ENCODE results near the gene TNRC6C. TPM values are rescaled to one million over a fixed set of nuclear protein-coding genes. Genes with fewer than 3 reads are reported as not detected.
A peak's percentile ranks its signal among the peaks of the same experiment; 100 is the strongest.

The TNRC6C gene
- total RNA-seq, 6 experiments from 2014 or later = 6.3 to 9.0 (median 7.5) TPM

DNA sequence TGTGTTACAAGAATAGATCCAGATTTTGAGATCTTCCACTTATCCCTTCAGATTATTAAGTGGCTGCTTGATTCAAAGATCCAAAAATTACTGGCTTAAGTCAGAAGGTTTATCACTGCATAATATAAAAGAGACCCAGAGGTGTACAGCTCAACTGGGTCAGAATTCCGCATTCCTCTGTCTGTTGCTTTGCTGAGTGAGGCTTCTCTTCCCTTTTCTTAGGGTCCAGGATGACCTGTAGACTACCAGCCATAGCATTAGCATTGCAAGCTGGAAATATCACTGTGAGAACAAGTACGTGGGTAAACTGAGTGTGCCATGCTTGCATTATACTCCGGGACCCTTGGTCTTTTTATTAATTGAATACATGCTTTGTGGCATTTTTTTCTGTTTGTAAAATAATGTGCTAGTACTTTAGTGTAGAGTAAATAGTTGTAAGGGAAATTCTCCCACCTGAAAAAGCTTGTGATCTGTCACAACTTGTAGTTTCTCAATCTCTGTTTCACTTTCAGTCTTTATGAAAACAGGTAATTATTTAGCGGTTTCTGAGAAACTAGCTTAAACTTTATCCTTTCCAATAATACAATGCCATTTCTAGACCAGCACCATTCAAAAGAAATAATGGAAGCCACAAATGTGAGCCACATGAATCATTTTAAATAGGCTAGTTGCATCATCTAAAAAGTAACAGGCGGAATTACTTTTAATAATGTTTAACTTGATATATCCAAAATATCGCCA is 61.6 kb downstream of the TNRC6C start:
- Mint-ChIP-seq H3K4me1 (ENCODE audit: low read depth) (peaks cover 29% of the 10 kb centered on the region), H3K27ac (no peak overlapping the region), H3K9me3 (no peaks in the 10 kb centered on the region), H3K4me3 (no peak overlapping the region), H3K36me3 (ENCODE audit: low read depth) (no peaks in the 10 kb centered on the region), H3K27me3 (ENCODE audit: insufficient read depth) (no peaks in the 10 kb centered on the region; the same call in 1 of the 2 replicates)
- no peak for DNase-seq
- no peak for TF ChIP-seq CTCF (IDR thresholded peaks at IDR 0.05)

- Mint-ChIP-seq H3K4me1 (ENCODE audit: low read depth) (peaks cover 29% of the 10 kb centered on the region), H3K9me3 (no peaks in the 10 kb centered on the region), H3K27ac (no peak overlapping the region), H3K36me3 (ENCODE audit: low read depth) (no peaks in the 10 kb centered on the region), H3K4me3 (no peak overlapping the region), H3K27me3 (ENCODE audit: insufficient read depth) (no peaks in the 10 kb centered on the region; the same call in 1 of the 2 replicates)
- DNase-seq = no peak
- TF ChIP-seq CTCF (IDR thresholded peaks at IDR 0.05) = no peak
Observed at GRCh38 chr17:78020717-78021108, 62.2 kb downstream of the TNRC6C start.

GRCh38 chr17:78022425-78022824 is 63.9 kb downstream of the TNRC6C start:
- no peaks in the 10 kb centered on the region for H3K9me3 Mint-ChIP-seq
- H3K4me1 Mint-ChIP-seq (ENCODE audit: low read depth) = peaks cover 29% of the 10 kb centered on the region
- peak; percentile 51 for DNase-seq
- H3K4me3 Mint-ChIP-seq = no peak overlapping the region
- peak overlapping the region; percentile 56 for H3K27ac Mint-ChIP-seq
- no peaks in the 10 kb centered on the region; the same call in 1 of the 2 replicates for H3K27me3 Mint-ChIP-seq (ENCODE audit: insufficient read depth)
- no peaks in the 10 kb centered on the region for H3K36me3 Mint-ChIP-seq (ENCODE audit: low read depth)
- no peak for TF ChIP-seq CTCF (IDR thresholded peaks at IDR 0.05)

DNA sequence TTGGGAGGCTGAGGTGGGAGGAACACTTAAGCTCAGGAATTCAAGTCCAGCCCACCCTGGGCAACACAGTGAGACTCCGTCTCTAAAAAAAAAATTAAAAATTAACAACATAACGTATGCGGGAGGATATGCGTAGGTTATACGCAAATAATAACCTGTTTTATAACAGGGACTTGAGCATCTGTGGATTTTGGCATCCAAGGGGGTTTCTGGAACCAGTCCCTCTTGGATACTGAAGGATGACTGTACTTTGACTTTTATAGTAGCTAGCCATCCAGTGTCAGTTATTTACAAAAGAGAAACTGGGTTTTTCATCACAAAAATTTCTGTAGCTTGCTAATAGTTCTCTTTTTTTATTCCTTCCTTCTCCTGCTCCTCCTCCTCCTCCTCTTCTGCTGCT is 64.5 kb downstream of the TNRC6C start:
- Mint-ChIP-seq H3K27ac (no peak overlapping the region), H3K36me3 (ENCODE audit: low read depth) (no peaks in the 10 kb centered on the region), H3K9me3 (no peaks in the 10 kb centered on the region), H3K4me1 (ENCODE audit: low read depth) (peaks cover 29% of the 10 kb centered on the region), H3K4me3 (no peak overlapping the region), H3K27me3 (ENCODE audit: insufficient read depth) (no peaks in the 10 kb centered on the region; the same call in 1 of the 2 replicates)
- TF ChIP-seq CTCF (IDR thresholded peaks at IDR 0.05) = no peak
- DNase-seq = no peak

DNA sequence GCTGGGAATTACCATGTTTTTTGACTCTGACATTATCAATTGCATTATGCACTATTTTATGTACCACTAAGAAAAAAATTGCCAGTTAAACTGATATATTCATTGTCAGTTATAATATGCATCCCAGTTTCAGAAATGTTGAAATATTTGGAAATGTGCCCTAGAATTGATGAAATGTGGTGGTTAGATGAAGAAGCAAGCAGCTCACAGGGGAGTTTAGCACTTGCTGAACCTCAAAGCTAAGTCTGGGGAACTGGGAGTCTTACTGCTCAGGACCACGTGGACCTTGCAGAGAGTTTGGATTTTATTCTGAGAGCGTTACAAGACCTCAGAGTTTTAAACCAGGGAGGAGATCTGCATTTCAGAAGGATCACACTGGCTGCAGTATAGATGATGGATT is 67.9 kb downstream of the TNRC6C start:
- TF ChIP-seq CTCF (IDR thresholded peaks at IDR 0.05) = no peak
- H3K4me3 Mint-ChIP-seq = no peak overlapping the region
- no peak overlapping the region for H3K27ac Mint-ChIP-seq
- H3K9me3 Mint-ChIP-seq = no peaks in the 10 kb centered on the region
- no peak for DNase-seq
- no peaks in the 10 kb centered on the region; the same call in 1 of the 2 replicates for H3K27me3 Mint-ChIP-seq (ENCODE audit: insufficient read depth)
- peaks cover 21% of the 10 kb centered on the region for H3K4me1 Mint-ChIP-seq (ENCODE audit: low read depth)
- H3K36me3 Mint-ChIP-seq (ENCODE audit: low read depth) = no peaks in the 10 kb centered on the region
